GM18505 (cell line): ENCODE results near the gene RAB30.

ENCODE experiments used
- ATAC-seq: cut with Tn5 transposase; IDR thresholded peaks from one replicate; pipeline ENCODE4 v1.9.1; 2021; ENCODE audit not compliant: unreplicated experiment
- POLR2A ChIP-seq: IDR thresholded peaks from 4 replicates; pipeline ENCODE4 v1.6.1; 2011; ENCODE audit warnings: borderline replicate concordance; ENCODE audit not compliant: insufficient read depth, insufficient read length; ENCODE audit errors: extremely low read depth

RAB30 gene

DNA sequence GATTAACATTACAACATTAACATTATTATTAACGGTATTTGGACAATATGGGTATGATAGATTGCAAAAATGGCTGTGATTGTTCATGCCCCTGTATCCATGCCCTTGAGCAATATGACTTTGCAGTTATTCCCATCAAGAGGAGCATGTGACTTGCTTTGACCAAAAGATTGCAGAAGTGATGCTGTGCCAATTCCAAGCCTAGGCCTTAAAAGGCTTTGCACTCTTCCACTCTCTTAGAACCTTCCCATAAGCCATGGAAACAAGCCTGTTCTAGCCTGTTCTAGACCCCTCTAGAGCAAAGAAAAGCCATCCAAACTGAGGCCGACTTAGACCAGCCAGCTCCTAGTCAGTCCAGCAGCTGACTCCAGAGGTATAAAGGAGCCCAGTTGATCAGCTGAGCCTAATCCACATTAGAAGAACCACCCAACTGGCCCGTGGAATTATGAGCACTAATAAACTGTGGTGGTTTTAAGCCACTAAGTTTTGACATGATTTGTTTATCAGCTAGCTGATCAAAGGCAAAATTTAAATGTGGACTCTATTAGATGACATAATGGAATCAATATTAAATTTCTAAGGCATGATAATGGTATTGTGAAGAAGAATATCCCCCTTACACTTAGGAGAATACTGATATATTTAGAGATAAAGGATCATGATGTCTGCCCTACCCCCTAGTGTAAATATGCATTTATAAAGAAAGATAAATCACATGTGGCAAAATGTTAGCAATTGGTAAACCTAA lies 28.6 kb downstream of the RAB30 start:
- no peak for TF ChIP-seq POLR2A
- no peak for ATAC-seq

DNA sequence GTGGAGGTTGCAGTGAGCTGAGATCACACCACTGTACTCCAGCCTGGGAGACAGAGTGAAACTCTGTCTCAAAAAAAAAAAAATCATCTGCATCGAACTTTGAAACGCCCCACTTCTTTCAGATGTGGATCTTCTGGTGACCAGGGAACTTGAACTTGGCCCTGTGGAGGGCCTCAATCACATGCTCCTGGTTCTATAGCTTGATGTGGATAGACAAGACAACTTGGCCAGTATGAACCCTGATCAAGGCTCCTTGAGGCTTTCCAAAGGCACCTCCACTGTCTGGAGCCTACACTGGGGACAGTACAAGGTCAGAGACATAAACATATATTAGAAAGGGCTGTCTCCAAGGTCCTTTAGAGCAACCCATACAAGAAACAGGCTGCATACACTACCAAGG lies 30.6 kb downstream of the RAB30 start:
- ATAC-seq, result no peak
- no peak for TF ChIP-seq POLR2A

DNA sequence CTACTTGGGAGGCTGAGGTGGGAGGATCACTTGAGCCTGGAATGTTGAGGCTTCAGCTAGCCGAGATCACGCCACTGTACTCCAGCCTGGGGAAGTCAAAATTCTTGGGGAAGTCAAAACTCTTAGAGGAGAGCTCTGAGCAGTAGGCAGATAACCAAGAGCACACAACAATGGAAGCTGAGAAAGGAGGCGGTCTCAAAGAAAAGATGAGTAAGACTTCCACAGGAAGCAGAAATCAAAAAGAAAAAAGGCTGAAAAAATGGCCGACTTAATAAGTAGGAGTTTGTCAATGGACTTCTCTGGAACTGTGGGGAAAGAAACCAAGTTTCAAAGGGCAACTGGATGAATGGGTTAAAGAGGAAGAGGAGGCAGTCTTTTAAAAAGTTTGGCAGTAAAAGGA lies 32.1 kb downstream of the RAB30 start:
- ATAC-seq, result no peak
- no peak for TF ChIP-seq POLR2A

GRCh38 chr11:83037877-83038276 lies 33.8 kb downstream of the RAB30 start:
- TF ChIP-seq POLR2A, result no peak
- no peak for ATAC-seq

GRCh38 chr11:83036701-83037100 lies 35.0 kb downstream of the RAB30 start:
- no peak for TF ChIP-seq POLR2A
- ATAC-seq, result no peak

DNA sequence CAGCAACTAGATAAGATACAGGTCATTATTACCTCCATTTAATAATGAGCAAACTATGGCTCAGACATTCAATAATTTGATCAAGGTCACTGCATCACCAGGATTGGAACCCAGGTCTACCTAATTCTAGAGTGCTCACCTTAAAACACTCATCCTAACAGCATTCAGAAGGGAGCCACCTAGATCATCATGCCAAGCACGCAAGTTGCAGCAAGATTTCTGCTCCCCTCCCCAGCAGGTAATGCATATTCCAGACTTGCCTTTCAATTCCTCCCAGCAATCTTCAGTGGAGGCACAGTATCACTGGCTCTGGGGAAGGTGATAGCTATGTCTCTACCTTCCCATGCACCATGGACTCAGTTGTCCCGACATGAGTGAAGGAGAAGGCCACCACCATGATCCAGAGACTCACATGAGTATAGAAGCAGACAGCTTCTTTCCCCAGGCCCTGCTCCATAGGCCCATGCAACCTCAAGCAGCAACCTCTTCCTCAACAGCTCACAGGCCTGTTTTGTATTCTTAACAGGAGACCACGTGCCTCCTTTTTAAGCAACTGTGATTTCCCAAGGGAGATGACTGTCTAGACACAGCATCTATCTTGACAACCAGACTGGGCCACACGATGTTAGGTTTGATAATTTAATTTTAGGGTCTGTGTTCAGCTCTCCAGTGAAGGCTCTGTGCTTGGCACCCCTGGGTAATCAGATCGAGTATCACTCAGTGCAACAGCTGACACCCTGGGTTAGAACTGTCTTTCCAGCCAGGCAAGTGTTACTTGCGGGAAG lies 36.4 kb downstream of the RAB30 start:
- no peak for TF ChIP-seq POLR2A
- no peak for ATAC-seq

DNA sequence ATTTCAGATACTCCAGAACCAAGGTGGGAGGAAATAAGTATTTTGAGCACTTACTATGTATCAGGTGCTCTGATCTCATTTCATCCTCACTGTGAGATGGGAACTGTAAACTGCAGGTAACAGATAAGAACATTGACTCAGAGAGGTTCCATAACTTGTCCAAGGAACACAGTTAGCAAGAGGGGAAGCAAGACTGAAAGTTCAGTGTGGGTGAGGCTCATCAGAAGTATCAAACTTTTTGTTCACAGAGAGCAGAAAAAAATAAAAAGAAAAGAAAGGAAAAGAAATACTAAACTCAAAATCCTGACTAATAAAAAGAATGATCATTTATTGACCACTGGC lies 37.1 kb downstream of the RAB30 start:
- ATAC-seq, result no peak
- TF ChIP-seq POLR2A, result no peak

DNA sequence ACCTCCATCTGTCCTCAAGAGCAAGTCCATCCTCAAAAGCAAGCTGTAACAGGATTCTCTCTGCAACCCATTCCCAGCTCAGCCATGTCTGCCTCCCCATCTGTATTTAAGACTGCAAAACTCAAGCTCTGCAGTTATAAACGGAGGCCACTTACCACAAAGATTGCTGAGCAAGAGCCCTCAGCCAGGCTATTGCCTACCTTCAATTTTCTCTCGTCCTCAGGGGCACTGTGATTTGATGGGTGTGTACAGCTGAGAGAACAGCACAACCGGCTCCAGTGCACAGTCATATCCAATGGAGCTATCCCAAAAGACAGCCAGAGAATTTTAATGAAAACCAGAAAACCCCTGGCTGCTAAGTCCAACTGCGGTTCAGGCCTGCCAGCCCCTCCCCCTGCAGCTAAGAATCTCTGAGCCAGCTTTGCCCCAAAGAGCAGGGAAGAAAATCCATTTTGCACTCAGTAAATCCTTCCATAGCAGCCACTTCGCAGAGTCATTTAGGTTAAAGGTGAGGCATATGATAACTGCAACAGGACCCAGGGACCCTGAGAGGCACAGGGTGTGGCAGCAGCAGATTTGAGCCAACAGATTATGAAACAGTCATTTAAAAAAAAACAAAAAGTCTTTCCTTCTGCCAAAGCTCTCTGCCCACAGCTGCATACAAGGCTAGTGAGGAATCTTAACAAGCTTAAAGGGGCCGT lies 37.6 kb downstream of the RAB30 start:
- no peak for TF ChIP-seq POLR2A
- ATAC-seq, result no peak

DNA sequence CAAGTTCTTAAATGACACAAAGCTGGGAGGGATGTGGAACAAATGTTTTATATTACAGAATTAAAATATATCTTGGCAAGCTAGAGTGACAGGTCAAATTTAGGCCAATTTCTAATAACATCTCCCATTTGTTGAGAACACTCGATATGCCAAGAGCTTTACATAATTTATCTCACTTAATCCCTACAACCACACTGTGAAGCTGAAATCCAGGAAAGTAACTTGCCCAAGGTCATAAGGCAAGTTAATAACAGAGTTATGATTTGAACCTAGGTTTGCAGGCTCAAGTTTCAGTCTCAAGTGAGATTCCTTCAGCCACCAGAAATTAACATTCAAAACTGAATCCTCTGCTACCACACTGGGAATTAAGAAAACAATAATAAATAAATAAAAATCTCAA lies 38.3 kb downstream of the RAB30 start:
- ATAC-seq, result no peak
- TF ChIP-seq POLR2A, result no peak

GRCh38 chr11:83031127-83031526 lies 40.6 kb downstream of the RAB30 start:
- no peak for ATAC-seq
- TF ChIP-seq POLR2A, result no peak

DNA sequence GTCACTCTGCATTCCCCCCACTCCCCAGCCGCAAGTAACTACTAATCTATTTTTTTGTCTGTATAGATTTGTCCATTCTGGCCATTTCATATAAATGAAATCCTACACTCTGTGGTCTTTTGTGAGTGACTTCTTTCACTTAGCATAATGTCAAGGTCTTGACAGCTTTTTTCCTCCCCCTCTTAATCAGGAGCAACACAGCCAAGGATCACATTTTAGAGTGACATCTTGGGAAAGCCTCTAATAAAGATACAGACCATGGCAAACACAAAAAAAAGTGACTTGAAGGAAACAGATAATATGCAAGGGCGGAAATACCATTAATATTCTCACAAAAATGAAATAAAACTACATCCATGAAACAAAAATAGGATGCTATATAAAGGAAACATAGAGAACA lies 43.9 kb downstream of the RAB30 start:
- ATAC-seq, result no peak
- no peak for TF ChIP-seq POLR2A

- TF ChIP-seq POLR2A, result no peak
- ATAC-seq, result no peak
Observed at GRCh38 chr11:83027289-83027688, 44.4 kb downstream of the RAB30 start.

DNA sequence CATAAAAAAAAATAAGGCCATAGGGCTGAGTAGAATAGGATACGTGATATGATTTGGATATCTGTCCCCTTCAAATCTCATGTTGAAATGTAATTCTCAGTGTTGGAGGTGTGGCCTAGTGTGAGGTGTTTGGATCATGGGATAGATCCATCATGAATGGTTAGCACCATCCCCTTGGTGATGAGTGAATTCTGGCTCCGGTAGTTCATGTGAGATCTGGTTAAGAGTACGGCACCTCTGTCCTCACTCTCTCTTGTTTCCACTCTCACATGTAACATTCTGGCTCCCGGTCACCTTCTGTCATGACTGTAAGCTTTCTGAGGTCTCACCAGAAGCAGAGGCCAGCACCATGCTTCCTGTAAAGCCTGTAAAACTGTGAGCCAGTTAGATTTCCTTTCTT lies 45.5 kb downstream of the RAB30 start:
- TF ChIP-seq POLR2A, result no peak
- no peak for ATAC-seq

DNA sequence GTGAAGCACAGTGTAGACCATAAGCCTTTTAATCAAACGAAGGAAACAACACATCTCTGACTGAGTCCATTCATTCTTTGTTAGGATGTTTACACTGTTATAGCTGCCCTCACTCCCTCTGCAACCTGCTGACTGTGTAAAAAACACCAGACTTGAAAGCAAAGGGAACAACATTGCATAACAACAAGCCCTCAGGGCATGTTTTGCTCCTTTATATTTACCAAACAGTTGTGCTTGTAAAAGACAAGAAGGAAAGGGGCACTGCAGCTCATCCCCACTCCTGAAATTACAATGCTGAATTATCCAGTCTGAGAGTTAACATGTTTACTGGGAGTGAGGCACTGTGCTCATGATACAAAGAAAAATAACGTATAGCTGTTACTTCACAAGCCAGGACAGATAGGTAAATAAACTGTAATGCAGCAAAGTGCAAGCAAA lies 46.4 kb downstream of the RAB30 start:
- no peak for ATAC-seq
- no peak for TF ChIP-seq POLR2A
